DOHH2 (cell line): ENCODE measurements around the gene TMTC2.

Source experiments
- H3F3A ChIP-seq: fragments of 200-600 bp; sonication (generic), shearing (Covaris generic); 2 replicates; pipeline ENCODE4 v1.6.0; 2016; ENCODE audit warnings: antibody characterized with exemption, mild to moderate bottlenecking; ENCODE audit not compliant: control insufficient read depth, insufficient read depth
- H3K27ac ChIP-seq: fragments of 200-600 bp; sonication (generic); 2 replicates; pipeline ENCODE4 v1.5.1; 2014; ENCODE audit warnings: low read depth, mild to moderate bottlenecking, low read length, moderate library complexity
- H3K27me3 ChIP-seq: fragments of 200-600 bp; sonication (generic); 2 replicates; pipeline ENCODE4 v1.6.1; 2014; ENCODE audit warnings: mild to moderate bottlenecking, low read length, mixed read lengths; ENCODE audit not compliant: control insufficient read depth
- H3K36me3 ChIP-seq: fragments of 200-600 bp; sonication (generic); 2 replicates; pipeline ENCODE4 v1.6.1; 2014; ENCODE audit warnings: mild to moderate bottlenecking, low read length, moderate library complexity, mixed read lengths; ENCODE audit not compliant: control insufficient read depth
- H3K4me1 ChIP-seq: fragments of 200-600 bp; sonication (generic); 2 replicates; pipeline ENCODE4 v1.6.1; 2014; ENCODE audit warnings: mild to moderate bottlenecking, low read length, mixed read lengths; ENCODE audit not compliant: control insufficient read depth
- H3K4me2 ChIP-seq: fragments of 200-600 bp; sonication (generic); 2 replicates; pipeline ENCODE4 v1.6.0; 2014; ENCODE audit warnings: mild to moderate bottlenecking, low read length, moderate library complexity
- H3K4me3 ChIP-seq: fragments of 200-600 bp; sonication (generic); 2 replicates; pipeline ENCODE4 v1.5.1; 2014; ENCODE audit warnings: mild to moderate bottlenecking, low read length, mixed read lengths
- H3K79me2 ChIP-seq: fragments of 200-600 bp; sonication (generic); 2 replicates; pipeline ENCODE4 v1.6.1; 2014; ENCODE audit warnings: mild to moderate bottlenecking, low read length, mixed read lengths; ENCODE audit not compliant: control insufficient read depth
- H3K9me2 ChIP-seq: fragments of 200-600 bp; sonication (generic); replicated peaks from 2 replicates; pipeline ENCODE4 v1.6.1; 2014; ENCODE audit warnings: mild to moderate bottlenecking, low read length, mixed read lengths; ENCODE audit not compliant: control insufficient read depth
- H3K9me3 ChIP-seq: fragments of 200-600 bp; sonication (generic); 2 replicates; pipeline ENCODE4 v1.6.1; 2014; ENCODE audit warnings: antibody characterized with exemption, low read length, mixed read lengths; ENCODE audit not compliant: control insufficient read depth, insufficient read depth
- H4K20me1 ChIP-seq: fragments of 200-600 bp; sonication (generic); 2 replicates; pipeline ENCODE4 v1.6.0; 2014; ENCODE audit warnings: low read depth, mild to moderate bottlenecking, antibody characterized with exemption, low read length, moderate library complexity; ENCODE audit not compliant: control insufficient read depth, insufficient read depth
- EZH2phosphoT487 ChIP-seq: fragments of 200-600 bp; sonication (generic); IDR thresholded peaks from 2 replicates; pipeline ENCODE4 v1.6.1; 2017; ENCODE audit warnings: borderline replicate concordance, mild to moderate bottlenecking, antibody characterized with exemption, low read length, moderate library complexity, mixed read lengths
- TF ChIP-seq, protein P1 (sequence below): fragments of 200-600 bp; sonication (generic); IDR thresholded peaks from one replicate; pipeline ENCODE4 v1.5.1; 2014; ENCODE audit warnings: antibody characterized with exemption, mild to moderate bottlenecking, low read depth, low read length; ENCODE audit not compliant: poor library complexity, severe bottlenecking

The TMTC2 gene

DNA sequence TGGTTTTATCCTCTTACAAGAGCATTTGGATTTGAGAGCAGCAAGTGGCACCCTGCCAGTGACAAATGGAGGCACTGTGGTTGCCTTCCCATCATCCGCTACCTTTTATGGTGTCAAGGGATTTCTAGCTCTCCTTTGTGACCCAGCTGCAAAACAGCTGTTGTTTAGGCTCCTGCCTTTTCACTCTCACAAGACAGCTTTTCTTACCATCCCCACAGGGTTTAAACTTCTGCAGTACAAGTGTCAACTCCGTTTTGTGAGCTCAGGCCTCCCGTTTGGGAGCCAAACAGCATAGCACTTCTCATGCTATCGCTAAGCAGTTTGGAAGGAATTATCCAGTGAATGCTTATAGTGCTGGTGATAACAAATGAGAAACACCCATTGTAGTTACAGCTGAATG is 331.4 kb downstream of the TMTC2 start:
- TF ChIP-seq, protein P1, sequence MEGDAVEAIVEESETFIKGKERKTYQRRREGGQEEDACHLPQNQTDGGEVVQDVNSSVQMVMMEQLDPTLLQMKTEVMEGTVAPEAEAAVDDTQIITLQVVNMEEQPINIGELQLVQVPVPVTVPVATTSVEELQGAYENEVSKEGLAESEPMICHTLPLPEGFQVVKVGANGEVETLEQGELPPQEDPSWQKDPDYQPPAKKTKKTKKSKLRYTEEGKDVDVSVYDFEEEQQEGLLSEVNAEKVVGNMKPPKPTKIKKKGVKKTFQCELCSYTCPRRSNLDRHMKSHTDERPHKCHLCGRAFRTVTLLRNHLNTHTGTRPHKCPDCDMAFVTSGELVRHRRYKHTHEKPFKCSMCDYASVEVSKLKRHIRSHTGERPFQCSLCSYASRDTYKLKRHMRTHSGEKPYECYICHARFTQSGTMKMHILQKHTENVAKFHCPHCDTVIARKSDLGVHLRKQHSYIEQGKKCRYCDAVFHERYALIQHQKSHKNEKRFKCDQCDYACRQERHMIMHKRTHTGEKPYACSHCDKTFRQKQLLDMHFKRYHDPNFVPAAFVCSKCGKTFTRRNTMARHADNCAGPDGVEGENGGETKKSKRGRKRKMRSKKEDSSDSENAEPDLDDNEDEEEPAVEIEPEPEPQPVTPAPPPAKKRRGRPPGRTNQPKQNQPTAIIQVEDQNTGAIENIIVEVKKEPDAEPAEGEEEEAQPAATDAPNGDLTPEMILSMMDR, result no peak
- TF ChIP-seq EZH2phosphoT487, result no peak
- Histone ChIP-seq H3K4me3 (no peak overlapping the region), H3K27me3 (no peaks in the 10 kb centered on the region), H3K9me3 (no peaks in the 10 kb centered on the region), H3K27ac (no peak overlapping the region), H3K4me2 (no peak overlapping the region), H3F3A (no peaks in the 10 kb centered on the region), H4K20me1 (no peaks in the 10 kb centered on the region), H3K36me3 (no peaks in the 10 kb centered on the region), H3K79me2 (no peaks in the 10 kb centered on the region), H3K4me1 (no peaks in the 10 kb centered on the region), H3K9me2 (no peaks in the 10 kb centered on the region)

DNA sequence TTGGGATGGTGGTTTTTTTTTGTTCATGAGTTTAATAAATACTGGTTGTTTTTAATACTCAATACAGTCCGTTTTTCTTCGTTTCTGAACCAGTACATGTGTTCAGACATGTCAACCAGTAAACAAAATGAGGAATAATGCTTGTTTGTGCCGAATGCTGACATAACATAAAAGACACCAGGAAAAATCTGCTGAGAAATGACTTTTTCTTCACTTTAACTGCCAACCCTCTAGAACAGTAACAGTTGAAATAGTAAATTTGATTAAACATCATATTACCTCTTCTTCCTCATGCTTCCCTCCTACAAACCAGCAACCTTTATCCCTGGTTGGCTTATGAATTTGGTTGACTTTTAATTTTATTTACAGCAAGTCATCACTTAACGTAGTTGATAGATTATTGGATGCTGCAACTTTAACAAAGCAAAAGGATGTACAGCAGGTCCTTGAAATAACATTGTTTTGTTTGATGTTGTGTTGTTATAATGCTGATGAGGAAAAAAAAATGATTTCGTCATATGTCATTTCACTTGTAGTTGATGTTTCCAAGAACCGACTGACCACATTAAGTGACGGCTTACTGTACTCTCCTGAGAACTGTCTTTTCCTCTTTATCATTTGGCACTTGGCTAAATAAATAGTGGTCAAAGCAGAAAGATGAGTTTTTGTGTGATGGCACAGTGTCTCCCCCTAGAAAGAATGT is 340.5 kb downstream of the TMTC2 start:
- no peaks in the 10 kb centered on the region for H3K36me3 ChIP-seq
- no peak overlapping the region for H3K4me3 ChIP-seq
- H3K9me3 ChIP-seq, result no peaks in the 10 kb centered on the region
- H3K27ac ChIP-seq, result no peak overlapping the region
- no peaks in the 10 kb centered on the region for H4K20me1 ChIP-seq
- no peaks in the 10 kb centered on the region for H3K79me2 ChIP-seq
- no peaks in the 10 kb centered on the region for H3K4me1 ChIP-seq
- no peaks in the 10 kb centered on the region for H3K27me3 ChIP-seq
- H3F3A ChIP-seq, result no peaks in the 10 kb centered on the region
- no peak for TF ChIP-seq EZH2phosphoT487
- TF ChIP-seq, protein P1, result no peak
- no peaks in the 10 kb centered on the region for H3K9me2 ChIP-seq
- no peak overlapping the region for H3K4me2 ChIP-seq

DNA sequence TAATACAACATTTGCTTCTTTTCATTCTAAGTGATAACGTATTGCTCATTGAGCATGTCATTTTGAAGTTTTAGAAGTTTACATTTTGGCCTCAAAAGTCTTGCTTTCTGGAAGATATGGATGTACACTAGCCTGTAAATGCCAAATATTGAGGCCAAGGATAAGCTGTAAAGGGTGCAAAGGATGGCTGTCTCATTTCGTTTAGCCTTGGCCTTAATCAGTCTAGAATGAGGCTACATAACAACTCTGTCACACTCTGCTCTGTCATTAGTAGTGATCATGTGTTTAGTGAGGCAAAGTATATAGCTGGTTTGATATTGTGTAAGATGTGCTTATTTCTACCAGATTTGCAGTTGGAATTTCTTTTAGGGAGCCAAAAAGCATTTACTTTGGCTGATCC is 344.5 kb downstream of the TMTC2 start:
- Histone ChIP-seq H3K27ac (no peak overlapping the region), H3K79me2 (no peaks in the 10 kb centered on the region), H3K9me2 (no peaks in the 10 kb centered on the region), H3K4me1 (no peaks in the 10 kb centered on the region), H4K20me1 (no peaks in the 10 kb centered on the region), H3K4me3 (no peak overlapping the region), H3K4me2 (no peak overlapping the region), H3F3A (no peaks in the 10 kb centered on the region), H3K27me3 (no peaks in the 10 kb centered on the region), H3K9me3 (no peaks in the 10 kb centered on the region), H3K36me3 (no peaks in the 10 kb centered on the region)
- TF ChIP-seq, protein P1, result no peak

DNA sequence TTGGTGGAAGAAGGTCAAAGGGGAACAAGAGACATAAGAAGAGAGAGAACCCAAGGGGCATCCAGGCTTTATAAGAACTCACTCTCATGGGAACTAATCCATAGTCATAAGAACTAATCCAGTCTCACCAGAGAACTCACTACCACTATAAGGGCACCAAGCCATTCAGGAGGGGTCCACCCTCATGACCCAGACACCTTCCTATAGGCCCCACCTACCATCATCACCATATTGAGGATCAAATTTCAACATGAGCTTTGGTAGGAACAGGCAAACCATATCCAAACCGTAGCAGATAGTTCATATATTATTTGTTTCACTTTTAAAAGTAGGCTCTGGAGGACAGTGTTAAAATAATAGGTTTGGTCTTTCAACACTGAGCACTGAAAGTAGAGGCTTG is 350.1 kb downstream of the TMTC2 start:
- Histone ChIP-seq H3K27me3 (no peaks in the 10 kb centered on the region), H4K20me1 (no peaks in the 10 kb centered on the region), H3K36me3 (no peaks in the 10 kb centered on the region), H3K9me3 (no peaks in the 10 kb centered on the region), H3K79me2 (no peaks in the 10 kb centered on the region), H3K4me1 (no peaks in the 10 kb centered on the region), H3K4me2 (no peak overlapping the region), H3F3A (no peaks in the 10 kb centered on the region), H3K9me2 (no peaks in the 10 kb centered on the region), H3K4me3 (no peak overlapping the region), H3K27ac (no peak overlapping the region)
- TF ChIP-seq EZH2phosphoT487, result no peak
- TF ChIP-seq, protein P1, result no peak
